Measurements from ENCODE around the gene DMBT1.

Gene DMBT1

DNA sequence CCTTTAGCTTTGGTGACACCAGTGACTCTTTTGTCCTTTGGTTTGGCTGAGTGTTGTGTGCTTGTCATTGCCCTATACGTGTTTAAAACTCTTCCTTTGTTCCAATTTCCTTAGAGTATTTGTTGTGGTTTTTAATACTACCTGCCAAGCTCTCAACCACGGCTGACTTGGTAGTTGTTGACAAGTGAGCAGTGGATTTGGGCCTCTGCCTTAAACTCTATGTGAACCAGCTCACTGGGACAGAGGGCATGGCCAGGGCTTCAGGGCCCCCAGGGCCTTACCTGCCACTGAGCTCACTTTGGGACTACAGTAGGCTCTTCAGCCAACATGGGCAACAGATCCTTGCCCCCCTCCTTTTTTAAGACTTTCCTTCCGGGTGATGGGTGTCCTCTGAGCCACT, 9.6 kb upstream of the DMBT1 start:
- Histone ChIP-seq H3K27me3 (ENCODE audit: low read depth, low read length) (0 out of 2 replicates have a peak, but pooled peaks cover 2% of the 10 kb centered on the region), H3K36me3 (replicated peaks; ENCODE audit: low read depth, low read length) (no peaks in the 10 kb centered on the region), H3K9me3 (ENCODE audit: insufficient read depth, low read length) (no peaks in the 10 kb centered on the region), H3K4me1 (ENCODE audit: low read length) (no peaks in the 10 kb centered on the region), H2AFZ (ENCODE audit: low read depth, low read length) (no peak overlapping the region), H3K27ac (ENCODE audit: low read length) (no peak overlapping the region), H3K4me2 (ENCODE audit: low read length) (no peak overlapping the region), H3K9ac (ENCODE audit: low read length) (no peak overlapping the region), H3K79me2 (ENCODE audit: low read length) (no peaks in the 10 kb centered on the region), H4K20me1 (ENCODE audit: insufficient read depth, low read length) (no peaks in the 10 kb centered on the region), H3K4me3 (ENCODE audit: low read length) (no peak overlapping the region)
- TF ChIP-seq, protein P1, sequence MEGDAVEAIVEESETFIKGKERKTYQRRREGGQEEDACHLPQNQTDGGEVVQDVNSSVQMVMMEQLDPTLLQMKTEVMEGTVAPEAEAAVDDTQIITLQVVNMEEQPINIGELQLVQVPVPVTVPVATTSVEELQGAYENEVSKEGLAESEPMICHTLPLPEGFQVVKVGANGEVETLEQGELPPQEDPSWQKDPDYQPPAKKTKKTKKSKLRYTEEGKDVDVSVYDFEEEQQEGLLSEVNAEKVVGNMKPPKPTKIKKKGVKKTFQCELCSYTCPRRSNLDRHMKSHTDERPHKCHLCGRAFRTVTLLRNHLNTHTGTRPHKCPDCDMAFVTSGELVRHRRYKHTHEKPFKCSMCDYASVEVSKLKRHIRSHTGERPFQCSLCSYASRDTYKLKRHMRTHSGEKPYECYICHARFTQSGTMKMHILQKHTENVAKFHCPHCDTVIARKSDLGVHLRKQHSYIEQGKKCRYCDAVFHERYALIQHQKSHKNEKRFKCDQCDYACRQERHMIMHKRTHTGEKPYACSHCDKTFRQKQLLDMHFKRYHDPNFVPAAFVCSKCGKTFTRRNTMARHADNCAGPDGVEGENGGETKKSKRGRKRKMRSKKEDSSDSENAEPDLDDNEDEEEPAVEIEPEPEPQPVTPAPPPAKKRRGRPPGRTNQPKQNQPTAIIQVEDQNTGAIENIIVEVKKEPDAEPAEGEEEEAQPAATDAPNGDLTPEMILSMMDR (IDR thresholded peaks at IDR 0.05; ENCODE audit: low read depth, low read length) = no peak
- no peak for TF ChIP-seq EZH2phosphoT487 (IDR thresholded peaks at IDR 0.05; ENCODE audit: low read depth)

GRCh38 chr10:122551450-122551849, 9.1 kb upstream of the DMBT1 start:
- no peaks in the 10 kb centered on the region for H3K36me3 ChIP-seq (replicated peaks; ENCODE audit: low read depth, low read length)
- no peaks in the 10 kb centered on the region for H3K79me2 ChIP-seq (ENCODE audit: low read length)
- TF ChIP-seq, protein P1 (IDR thresholded peaks at IDR 0.05; ENCODE audit: low read depth, low read length) = peak; percentile 13; the same call in 1 of the 2 replicates
- TF ChIP-seq EZH2phosphoT487 (IDR thresholded peaks at IDR 0.05; ENCODE audit: low read depth) = no peak
- H3K4me2 ChIP-seq (ENCODE audit: low read length) = no peak overlapping the region
- 0 out of 2 replicates have a peak, but pooled peaks cover 2% of the 10 kb centered on the region for H3K27me3 ChIP-seq (ENCODE audit: low read depth, low read length)
- H2AFZ ChIP-seq (ENCODE audit: low read depth, low read length) = no peak overlapping the region
- no peak overlapping the region for H3K9ac ChIP-seq (ENCODE audit: low read length)
- no peaks in the 10 kb centered on the region for H4K20me1 ChIP-seq (ENCODE audit: insufficient read depth, low read length)
- H3K9me3 ChIP-seq (ENCODE audit: insufficient read depth, low read length) = no peaks in the 10 kb centered on the region
- no peak overlapping the region for H3K4me3 ChIP-seq (ENCODE audit: low read length)
- no peaks in the 10 kb centered on the region for H3K4me1 ChIP-seq (ENCODE audit: low read length)
- H3K27ac ChIP-seq (ENCODE audit: low read length) = no peak overlapping the region

- H3K4me3 ChIP-seq (ENCODE audit: low read length) = no peak overlapping the region
- H4K20me1 ChIP-seq (ENCODE audit: insufficient read depth, low read length) = no peaks in the 10 kb centered on the region
- 0 out of 2 replicates have a peak, but pooled peaks cover 2% of the 10 kb centered on the region for H3K27me3 ChIP-seq (ENCODE audit: low read depth, low read length)
- H3K4me1 ChIP-seq (ENCODE audit: low read length) = no peaks in the 10 kb centered on the region
- no peak overlapping the region for H2AFZ ChIP-seq (ENCODE audit: low read depth, low read length)
- H3K27ac ChIP-seq (ENCODE audit: low read length) = no peak overlapping the region
- H3K36me3 ChIP-seq (replicated peaks; ENCODE audit: low read depth, low read length) = no peaks in the 10 kb centered on the region
- no peak overlapping the region for H3K4me2 ChIP-seq (ENCODE audit: low read length)
- no peak overlapping the region for H3K9ac ChIP-seq (ENCODE audit: low read length)
- TF ChIP-seq, protein P1 (IDR thresholded peaks at IDR 0.05; ENCODE audit: low read depth, low read length) = no peak
- no peak for TF ChIP-seq EZH2phosphoT487 (IDR thresholded peaks at IDR 0.05; ENCODE audit: low read depth)
- no peaks in the 10 kb centered on the region for H3K79me2 ChIP-seq (ENCODE audit: low read length)
- no peaks in the 10 kb centered on the region for H3K9me3 ChIP-seq (ENCODE audit: insufficient read depth, low read length)
Measured at GRCh38 chr10:122553341-122553740, 7.2 kb upstream of the DMBT1 start.

DNA sequence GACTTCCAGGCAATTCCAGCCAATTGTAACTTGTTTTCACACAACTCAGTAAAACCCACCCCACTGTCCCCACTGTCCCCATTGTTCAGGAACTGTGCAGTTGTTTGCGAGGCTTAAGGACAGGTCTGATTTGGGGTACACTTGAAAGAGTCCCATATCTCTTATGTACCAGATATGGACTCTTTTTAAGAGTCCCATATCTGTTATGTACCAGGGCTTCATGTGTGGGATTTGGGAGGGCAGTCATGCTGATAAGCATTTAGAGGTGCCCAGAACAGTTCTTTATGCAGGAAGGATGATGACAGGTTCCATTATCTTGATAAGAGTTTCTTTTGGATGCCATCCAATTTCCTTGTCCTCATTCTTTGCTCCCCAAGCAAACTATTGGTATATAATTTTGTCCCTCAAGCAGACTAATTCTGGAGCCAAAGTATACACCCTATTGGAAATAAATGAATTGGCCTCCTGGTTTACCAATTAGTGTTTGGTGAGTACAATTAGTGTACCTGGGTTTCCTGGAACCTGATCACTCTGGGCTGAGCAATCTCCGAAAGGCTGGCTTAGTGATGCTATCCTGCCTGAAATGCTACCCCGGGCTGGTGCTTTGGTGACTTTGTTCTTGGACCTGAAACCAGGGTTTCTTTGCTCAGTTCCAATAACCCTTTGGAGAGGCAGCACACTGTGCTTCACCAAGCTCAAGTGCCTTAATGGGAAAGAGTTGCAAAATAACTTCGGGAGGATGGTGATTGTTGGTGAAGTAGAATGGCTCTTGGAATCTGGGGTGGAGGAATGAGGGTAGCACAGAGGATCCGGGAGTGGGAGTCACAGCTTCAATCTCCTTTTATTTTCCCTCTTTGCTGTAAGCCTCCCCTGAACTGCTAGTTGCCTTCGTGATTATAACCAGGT, 6.2 kb upstream of the DMBT1 start:
- TF ChIP-seq EZH2phosphoT487 (IDR thresholded peaks at IDR 0.05; ENCODE audit: low read depth) = no peak
- TF ChIP-seq, protein P1 (IDR thresholded peaks at IDR 0.05; ENCODE audit: low read depth, low read length) = no peak
- H3K27me3 ChIP-seq (ENCODE audit: low read depth, low read length) = 0 out of 2 replicates have a peak, but pooled peaks cover 2% of the 10 kb centered on the region
- no peaks in the 10 kb centered on the region for H3K36me3 ChIP-seq (replicated peaks; ENCODE audit: low read depth, low read length)
- no peaks in the 10 kb centered on the region for H4K20me1 ChIP-seq (ENCODE audit: insufficient read depth, low read length)
- no peak overlapping the region for H3K4me2 ChIP-seq (ENCODE audit: low read length)
- H3K4me1 ChIP-seq (ENCODE audit: low read length) = no peaks in the 10 kb centered on the region
- no peaks in the 10 kb centered on the region for H3K79me2 ChIP-seq (ENCODE audit: low read length)
- H3K4me3 ChIP-seq (ENCODE audit: low read length) = no peak overlapping the region
- no peaks in the 10 kb centered on the region for H3K9me3 ChIP-seq (ENCODE audit: insufficient read depth, low read length)
- H2AFZ ChIP-seq (ENCODE audit: low read depth, low read length) = no peak overlapping the region
- no peak overlapping the region for H3K27ac ChIP-seq (ENCODE audit: low read length)
- H3K9ac ChIP-seq (ENCODE audit: low read length) = no peak overlapping the region

All from OCI-LY3 (cell line).